PC-9 (cell line): Measurements from ENCODE around the gene UBR1.

Experiments
- CTCF ChIP-seq: fragments of 200-600 bp; sonication (generic); conservative IDR thresholded peaks from 2 replicates; pipeline ENCODE4 v1.6.1; 2017; ENCODE audit warnings: mixed run types, antibody characterized with exemption, mild to moderate bottlenecking, moderate library complexity
- EZH2 ChIP-seq: fragments of 200-600 bp; sonication (generic); IDR thresholded peaks from 2 replicates; pipeline ENCODE4 v1.8.0; 2017; ENCODE audit warnings: antibody characterized with exemption, low read depth

- TF ChIP-seq CTCF (no peak), EZH2 (no peak)
These were observed 620 bp upstream of the UBR1 start for GRCh38 chr15:43106486-43106829.
